H1 (cell line): ENCODE data around the gene BBS4. TPM values are rescaled to one million over a fixed set of nuclear protein-coding genes. Genes with fewer than 3 reads are reported as not detected.

ENCODE experiments used
- CTCF ChIA-PET: fragments of 300-600 bp; sonication (Branson Sonifier 250); formaldehyde crosslinking; loops from one replicate; lab custom pipeline; 2021; ENCODE audit not compliant: partially characterized antibody; lab: Charles Lee
- POLR2A ChIA-PET: fragments of 300-600 bp; sonication (Branson Sonifier 250); formaldehyde crosslinking; loops from one replicate; lab custom pipeline; 2021; ENCODE audit warnings: inconsistent platforms; ENCODE audit not compliant: partially characterized antibody; lab: Charles Lee
- DNase-seq, 2 experiments: peaks; one replicate each; pipeline versions ENCODE4 v3.0.0 to v3.0.0-alpha.2; 2010 to 2022; ENCODE audit warnings: low spot score in 2 of 2, low read depth in 1 of 2, mixed read lengths in 1 of 2
- FAIRE-seq: peaks from 2 replicates; lab custom pipeline; 2011; peaks lifted over from hg19 to GRCh38; lab: Jason Lieb, UNC
- H2AFZ ChIP-seq: 2 replicates; pipeline ENCODE4 v1.8.1; 2012; ENCODE audit warnings: low read length, inconsistent platforms
- H2AK5ac ChIP-seq: 2 replicates; pipeline ENCODE4 v1.6.1; 2013; ENCODE audit warnings: low read depth, low read length
- H2BK120ac ChIP-seq: replicated peaks from 2 replicates; pipeline ENCODE3; 2013; ENCODE audit warnings: low read depth, low read length, inconsistent platforms
- H2BK12ac ChIP-seq: 2 replicates; pipeline ENCODE4 v1.6.1; 2013; ENCODE audit warnings: low read depth, low read length
- H2BK15ac ChIP-seq: 2 replicates; pipeline ENCODE4 v1.6.1; 2013; ENCODE audit warnings: low read length
- H2BK20ac ChIP-seq: 2 replicates; pipeline ENCODE4 v1.6.1; 2013; ENCODE audit warnings: low read length
- H2BK5ac ChIP-seq: 2 replicates; pipeline ENCODE4 v1.6.1; 2013; ENCODE audit warnings: low read depth, low read length
- H3K14ac ChIP-seq: 2 replicates; pipeline ENCODE4 v1.6.1; 2013; ENCODE audit warnings: inconsistent platforms; ENCODE audit not compliant: insufficient read length
- H3K18ac ChIP-seq: 2 replicates; pipeline ENCODE4 v1.6.1; 2013; ENCODE audit warnings: low read length; ENCODE audit errors: extremely low read depth
- H3K23ac ChIP-seq: 2 replicates; pipeline ENCODE4 v1.6.1; 2013; ENCODE audit warnings: inconsistent platforms; ENCODE audit not compliant: insufficient read length
- H3K23me2 ChIP-seq: 2 replicates; pipeline ENCODE4 v1.6.1; 2013; ENCODE audit warnings: low read depth, low read length
- H3K27ac ChIP-seq: 2 replicates; pipeline ENCODE4 v1.6.1; 2011; ENCODE audit warnings: low read depth, low read length, inconsistent platforms
- H3K27me3 ChIP-seq, 4 experiments: replicated peaks in 1 of 4; 1 replicate in 1 of 4; 2 replicates in 3 of 4; pipeline versions ENCODE4 v1.6.1 to v1.8.1; 2011 to 2013; ENCODE audit warnings: low read length in 3 of 4, mild to moderate bottlenecking in 3 of 4, inconsistent platforms in 2 of 4, mixed read lengths in 2 of 4, moderate library complexity in 1 of 4; ENCODE audit not compliant: control insufficient read depth in 3 of 4, insufficient read depth in 3 of 4; ENCODE audit errors: extremely low read depth in 1 of 4
- H3K36me3 ChIP-seq, 4 experiments: 2 replicates each; pipeline versions ENCODE4 v1.6.1 to v1.8.1; 2011 to 2013; ENCODE audit warnings: mild to moderate bottlenecking in 4 of 4, low read length in 3 of 4, moderate library complexity in 2 of 4, control low read depth in 1 of 4, inconsistent platforms in 1 of 4; ENCODE audit not compliant: insufficient read depth in 4 of 4, control insufficient read depth in 2 of 4
- H3K4ac ChIP-seq: replicated peaks from 2 replicates; pipeline ENCODE3; 2013; ENCODE audit warnings: low read length, low read depth, mixed read lengths, inconsistent platforms; ENCODE audit not compliant: insufficient read length
- H3K4me1 ChIP-seq, 4 experiments: replicated peaks in 1 of 4; 1 replicate in 1 of 4; 2 replicates in 3 of 4; pipeline versions ENCODE4 v1.6.1 to v1.8.1; 2011 to 2013; ENCODE audit warnings: low read length in 3 of 4, inconsistent platforms in 2 of 4, mixed read lengths in 1 of 4; ENCODE audit not compliant: insufficient read depth in 4 of 4, control insufficient read depth in 3 of 4
- H3K4me2 ChIP-seq, 2 experiments: 2 replicates each; pipeline versions ENCODE4 v1.6.1 to v1.8.1; 2011 to 2013; ENCODE audit warnings: low read depth in 2 of 2, low read length in 2 of 2, control low read depth in 1 of 2, inconsistent platforms in 1 of 2, mild to moderate bottlenecking in 1 of 2; ENCODE audit not compliant: insufficient read depth in 1 of 2
- H3K4me3 ChIP-seq, 4 experiments: fragments of 200-600, 300-600 bp in 1 of 4; sonication (generic), shearing (Covaris generic), sonication (Bioruptor Twin) in 1 of 4; 2 replicates each; pipeline versions ENCODE4 v1.5.1 to v1.8.1; 2011 to 2016; ENCODE audit warnings: low read length in 4 of 4, low read depth in 3 of 4, control low read depth in 2 of 4, inconsistent platforms in 2 of 4, mild to moderate bottlenecking in 2 of 4, mixed read lengths in 1 of 4, moderate library complexity in 1 of 4; ENCODE audit not compliant: insufficient read depth in 2 of 4; ENCODE audit errors: extremely low read depth in 1 of 4
- H3K56ac ChIP-seq: replicated peaks from 2 replicates; pipeline ENCODE3; 2013; ENCODE audit warnings: low read depth, mild to moderate bottlenecking, mixed read lengths, low read length, inconsistent platforms; ENCODE audit not compliant: insufficient read length
- H3K79me1 ChIP-seq: 2 replicates; pipeline ENCODE4 v1.6.1; 2013; ENCODE audit warnings: low read depth, low read length, control low read depth
- H3K79me2 ChIP-seq, 2 experiments: 2 replicates each; pipeline versions ENCODE4 v1.6.1 to v1.8.1; 2012 to 2013; ENCODE audit warnings: low read length in 2 of 2, mild to moderate bottlenecking in 2 of 2, inconsistent platforms in 1 of 2; ENCODE audit not compliant: insufficient read depth in 2 of 2, control insufficient read depth in 1 of 2
- H3K9ac ChIP-seq, 4 experiments: replicated peaks in 1 of 4; 1 replicate in 1 of 4; 2 replicates in 3 of 4; pipeline versions ENCODE4 v1.6.1 to v1.8.1; 2011 to 2013; ENCODE audit warnings: low read depth in 3 of 4, low read length in 3 of 4, control low read depth in 2 of 4, mild to moderate bottlenecking in 2 of 4, moderate library complexity in 2 of 4, inconsistent platforms in 1 of 4; ENCODE audit errors: extremely low read depth in 1 of 4
- H3K9me3 ChIP-seq, 2 experiments: 2 replicates each; pipeline versions ENCODE4 v1.6.1 to v1.8.1; 2012 to 2013; ENCODE audit warnings: mild to moderate bottlenecking in 2 of 2, moderate library complexity in 2 of 2, control low read depth in 1 of 2, inconsistent platforms in 1 of 2, low read depth in 1 of 2, low read length in 1 of 2, mixed read lengths in 1 of 2; ENCODE audit not compliant: insufficient read depth in 2 of 2
- H4K20me1 ChIP-seq, 2 experiments: replicated peaks in 1 of 2; 2 replicates each; pipeline versions ENCODE3 to v1.8.1; 2011 to 2013; ENCODE audit warnings: inconsistent platforms in 2 of 2, low read length in 2 of 2, mild to moderate bottlenecking in 1 of 2; ENCODE audit not compliant: insufficient read depth in 2 of 2, control insufficient read depth in 1 of 2
- H4K5ac ChIP-seq: 2 replicates; pipeline ENCODE4 v1.6.1; 2013; ENCODE audit warnings: low read length, low read depth, mixed read lengths, inconsistent platforms; ENCODE audit not compliant: insufficient read length
- H4K8ac ChIP-seq: 2 replicates; pipeline ENCODE4 v1.8.0; 2013; ENCODE audit warnings: mild to moderate bottlenecking, moderate library complexity, low read length, inconsistent platforms; ENCODE audit not compliant: insufficient read depth; ENCODE audit errors: extremely low read depth
- H4K91ac ChIP-seq: replicated peaks from 2 replicates; pipeline ENCODE3; 2013; ENCODE audit warnings: low read length, mixed read lengths, inconsistent platforms; ENCODE audit not compliant: insufficient read length
- ATF2 ChIP-seq: IDR thresholded peaks from 2 replicates; pipeline ENCODE4 v1.6.1; 2012; ENCODE audit warnings: low read length, inconsistent platforms
- CHD2 ChIP-seq: IDR thresholded peaks from 2 replicates; pipeline ENCODE4 v1.6.1; 2012; ENCODE audit warnings: low read length, improper control_type of control experiment
- MAX ChIP-seq: IDR thresholded peaks from 2 replicates; pipeline ENCODE4 v1.6.1; 2012; ENCODE audit warnings: inconsistent platforms
- SAP30 ChIP-seq: fragments of 300-600 bp; sonication (generic); IDR thresholded peaks from 2 replicates; pipeline ENCODE4 v1.7.1; 2012; ENCODE audit warnings: low read length, moderate library complexity, mild to moderate bottlenecking, inconsistent platforms; ENCODE audit not compliant: insufficient read depth, insufficient replicate concordance
- SP1 ChIP-seq: IDR thresholded peaks from 2 replicates; pipeline ENCODE4 v1.6.1; 2011; ENCODE audit warnings: low read depth, low read length
- SP2 ChIP-seq: IDR thresholded peaks from 2 replicates; pipeline ENCODE4 v1.6.1; 2012; ENCODE audit warnings: mild to moderate bottlenecking, low read length, inconsistent platforms
- SRF ChIP-seq: IDR thresholded peaks from 2 replicates; pipeline ENCODE4 v1.6.1; 2011; ENCODE audit warnings: mild to moderate bottlenecking, low read depth, low read length, moderate library complexity
- WGBS, 2 experiments: shearing (Covaris generic) in 1 of 2; methylation state at CpG; one replicate each; pipeline versions ENCODE4 v1.1.6 to v1.1.7; 2013 to 2015; ENCODE audit warnings: low lambda C conversion rate in 2 of 2, mixed read lengths in 2 of 2, inconsistent platforms in 1 of 2, low coverage in 1 of 2, missing lambda C conversion rate in 1 of 2; ENCODE audit not compliant: insufficient replicate concordance in 2 of 2, insufficient coverage in 1 of 2, insufficient read length in 1 of 2; ENCODE audit errors: extremely low coverage in 1 of 2, missing lambda C conversion rate in 1 of 2; 5-methylcytosine and 5-hydroxymethylcytosine counted together
- polyA plus RNA-seq, 7 experiments: library from polyadenylated mRNA; depleted of rRNA in 3 of 7; stranded (reverse) in 5 of 7; unstranded in 2 of 7; fragments of >200 nt in 5 of 7; fragments of 200-250 nt in 2 of 7; gene quantifications; 1 replicate in 5 of 7; 2 replicates in 1 of 7; 4 replicates in 1 of 7; pipeline versions ENCODE4 v1.2.1 to v1.2.3, GENCODE V29; 2011 to 2013; ENCODE audit warnings: missing spikeins in 2 of 7, mixed read lengths in 2 of 7
- total RNA-seq: library from RNA; stranded (reverse); fragmentation: NEBNext Ultra II Directional; extraction: Animal tissue kit (Norgen Biotek cat#: 25700); gene quantifications from 2 replicates; pipeline ENCODE4 v1.2.1, GENCODE V29; 2021

Gene BBS4
- total and polyA plus RNA-seq, 2 of the 8 experiments (the other 6 are each of a cell fraction or from before 2014, with no cell fraction given): 17.4 to 24.1 TPM

- Histone ChIP-seq H3K27me3 (no peaks in the 10 kb centered on the region), H2BK120ac (no peak overlapping the region), H3K27ac (no peak overlapping the region), H3K4me2 (peak overlapping the region; percentile 88 to 96; a peak in 3 of 4 replicates), H3K4ac (no peak overlapping the region), H3K23ac (no peak overlapping the region), H2BK5ac (no peak overlapping the region), H3K4me1 (peaks cover 0 to 8% (median 2%) of the 10 kb centered on the region in 4 experiments; a peak in 3 of 7 replicates), H2AFZ (no peak overlapping the region), H3K18ac (no peak overlapping the region), H2BK12ac (no peak overlapping the region), H3K36me3 (no peaks in the 10 kb centered on the region), H3K23me2 (peaks cover 6% of the 10 kb centered on the region), H2BK15ac (no peak overlapping the region), H4K8ac (no peak overlapping the region), H3K9ac (no peak overlapping the region), H4K91ac (no peak overlapping the region), H3K56ac (no peak overlapping the region), H3K79me2 (peaks cover 0 to 57% of the 10 kb centered on the region in 2 experiments; a peak in 3 of 4 replicates), H3K79me1 (no peaks in the 10 kb centered on the region; the same call in 1 of the 2 replicates), H3K14ac (no peak overlapping the region), H2AK5ac (no peak overlapping the region), H3K4me3 (peak overlapping the region in 2 of 4 experiments; percentile 1 to 27; a peak in 1 of 8 replicates), H3K9me3 (no peaks in the 10 kb centered on the region), H2BK20ac (no peak overlapping the region), H4K5ac (no peak overlapping the region), H4K20me1 (peaks cover 0 to 1% of the 10 kb centered on the region in 2 experiments)
- FAIRE-seq (no peak), DNase-seq (no peak)
- ChIA-PET CTCF (interaction anchor here (2.2 kb wide), 1 partner anchor 14 kb away, joined by 7 read pairs; no protein-coding TSS in a partner anchor), POLR2A (no interaction called here)
- 86% methylated on average over 6 of the region's 6 CpGs; no CpG with 5 or more reads in 1 of the 2 experiments for WGBS, 2 experiments
- no peak for TF ChIP-seq MAX
- no peak for TF ChIP-seq ATF2
- no peak for TF ChIP-seq SAP30
- no peak for TF ChIP-seq CHD2
- peak; percentile 44; the same call in 1 of the 2 replicates for TF ChIP-seq SRF
- TF ChIP-seq SP1: no peak
- TF ChIP-seq SP2: no peak
These were observed 95.6 kb downstream of the BBS4 start for GRCh38 chr15:72781631-72782030.
